DOHH2 (cell line): ENCODE data around the gene NME7.
"Not testable (repeated sequence)": the region's sequence is repeated elsewhere in the genome, so short reads cannot be mapped to it uniquely, and the experiment has no call there.

Experiments
- H3F3A ChIP-seq: fragments of 200-600 bp; sonication (generic), shearing (Covaris generic); 2 replicates; pipeline ENCODE4 v1.6.0; 2016; ENCODE audit warnings: antibody characterized with exemption, mild to moderate bottlenecking; ENCODE audit not compliant: control insufficient read depth, insufficient read depth
- H3K27ac ChIP-seq: fragments of 200-600 bp; sonication (generic); 2 replicates; pipeline ENCODE4 v1.5.1; 2014; ENCODE audit warnings: low read depth, mild to moderate bottlenecking, low read length, moderate library complexity
- H3K27me3 ChIP-seq: fragments of 200-600 bp; sonication (generic); 2 replicates; pipeline ENCODE4 v1.6.1; 2014; ENCODE audit warnings: mild to moderate bottlenecking, low read length, mixed read lengths; ENCODE audit not compliant: control insufficient read depth
- H3K36me3 ChIP-seq: fragments of 200-600 bp; sonication (generic); 2 replicates; pipeline ENCODE4 v1.6.1; 2014; ENCODE audit warnings: mild to moderate bottlenecking, low read length, moderate library complexity, mixed read lengths; ENCODE audit not compliant: control insufficient read depth
- H3K4me1 ChIP-seq: fragments of 200-600 bp; sonication (generic); 2 replicates; pipeline ENCODE4 v1.6.1; 2014; ENCODE audit warnings: mild to moderate bottlenecking, low read length, mixed read lengths; ENCODE audit not compliant: control insufficient read depth
- H3K4me2 ChIP-seq: fragments of 200-600 bp; sonication (generic); 2 replicates; pipeline ENCODE4 v1.6.0; 2014; ENCODE audit warnings: mild to moderate bottlenecking, low read length, moderate library complexity
- H3K4me3 ChIP-seq: fragments of 200-600 bp; sonication (generic); 2 replicates; pipeline ENCODE4 v1.5.1; 2014; ENCODE audit warnings: mild to moderate bottlenecking, low read length, mixed read lengths
- H3K79me2 ChIP-seq: fragments of 200-600 bp; sonication (generic); 2 replicates; pipeline ENCODE4 v1.6.1; 2014; ENCODE audit warnings: mild to moderate bottlenecking, low read length, mixed read lengths; ENCODE audit not compliant: control insufficient read depth
- H3K9me2 ChIP-seq: fragments of 200-600 bp; sonication (generic); replicated peaks from 2 replicates; pipeline ENCODE4 v1.6.1; 2014; ENCODE audit warnings: mild to moderate bottlenecking, low read length, mixed read lengths; ENCODE audit not compliant: control insufficient read depth
- H3K9me3 ChIP-seq: fragments of 200-600 bp; sonication (generic); 2 replicates; pipeline ENCODE4 v1.6.1; 2014; ENCODE audit warnings: antibody characterized with exemption, low read length, mixed read lengths; ENCODE audit not compliant: control insufficient read depth, insufficient read depth
- H4K20me1 ChIP-seq: fragments of 200-600 bp; sonication (generic); 2 replicates; pipeline ENCODE4 v1.6.0; 2014; ENCODE audit warnings: low read depth, mild to moderate bottlenecking, antibody characterized with exemption, low read length, moderate library complexity; ENCODE audit not compliant: control insufficient read depth, insufficient read depth
- EZH2phosphoT487 ChIP-seq: fragments of 200-600 bp; sonication (generic); IDR thresholded peaks from 2 replicates; pipeline ENCODE4 v1.6.1; 2017; ENCODE audit warnings: borderline replicate concordance, mild to moderate bottlenecking, antibody characterized with exemption, low read length, moderate library complexity, mixed read lengths
- TF ChIP-seq, protein P1 (sequence below): fragments of 200-600 bp; sonication (generic); IDR thresholded peaks from one replicate; pipeline ENCODE4 v1.5.1; 2014; ENCODE audit warnings: antibody characterized with exemption, mild to moderate bottlenecking, low read depth, low read length; ENCODE audit not compliant: poor library complexity, severe bottlenecking

Gene NME7

DNA sequence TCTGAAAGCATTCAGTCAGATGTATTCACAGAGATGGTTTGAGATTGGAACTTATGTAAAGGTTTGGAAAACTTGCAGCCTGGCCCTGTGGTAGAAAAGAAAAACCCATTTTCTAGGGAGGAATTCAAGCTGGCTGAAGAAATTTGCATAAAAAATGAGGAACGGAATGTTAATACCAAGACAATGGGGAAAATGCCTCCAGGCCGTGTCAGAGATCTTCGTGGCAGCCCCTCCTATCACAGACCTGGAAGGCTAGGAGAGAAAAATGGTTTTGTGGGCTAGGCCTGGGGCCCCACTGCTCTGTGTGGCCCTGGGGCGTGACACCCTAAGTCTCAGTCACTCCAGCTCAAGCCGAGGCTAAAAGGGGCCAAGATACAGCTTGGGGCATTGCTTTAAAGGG, 26.7 kb downstream of the NME7 start:
- Histone ChIP-seq H3K27me3 (no peaks in the 10 kb centered on the region), H3K4me3 (no peak overlapping the region), H3K4me2 (no peak overlapping the region), H3K27ac (no peak overlapping the region), H3K4me1 (no peaks in the 10 kb centered on the region), H4K20me1 (no peaks in the 10 kb centered on the region), H3K36me3 (no peaks in the 10 kb centered on the region), H3K79me2 (no peaks in the 10 kb centered on the region), H3F3A (no peaks in the 10 kb centered on the region), H3K9me3 (no peaks in the 10 kb centered on the region; the same call in 1 of the 2 replicates), H3K9me2 (no peaks in the 10 kb centered on the region)
- TF ChIP-seq EZH2phosphoT487: no peak
- TF ChIP-seq, protein P1, sequence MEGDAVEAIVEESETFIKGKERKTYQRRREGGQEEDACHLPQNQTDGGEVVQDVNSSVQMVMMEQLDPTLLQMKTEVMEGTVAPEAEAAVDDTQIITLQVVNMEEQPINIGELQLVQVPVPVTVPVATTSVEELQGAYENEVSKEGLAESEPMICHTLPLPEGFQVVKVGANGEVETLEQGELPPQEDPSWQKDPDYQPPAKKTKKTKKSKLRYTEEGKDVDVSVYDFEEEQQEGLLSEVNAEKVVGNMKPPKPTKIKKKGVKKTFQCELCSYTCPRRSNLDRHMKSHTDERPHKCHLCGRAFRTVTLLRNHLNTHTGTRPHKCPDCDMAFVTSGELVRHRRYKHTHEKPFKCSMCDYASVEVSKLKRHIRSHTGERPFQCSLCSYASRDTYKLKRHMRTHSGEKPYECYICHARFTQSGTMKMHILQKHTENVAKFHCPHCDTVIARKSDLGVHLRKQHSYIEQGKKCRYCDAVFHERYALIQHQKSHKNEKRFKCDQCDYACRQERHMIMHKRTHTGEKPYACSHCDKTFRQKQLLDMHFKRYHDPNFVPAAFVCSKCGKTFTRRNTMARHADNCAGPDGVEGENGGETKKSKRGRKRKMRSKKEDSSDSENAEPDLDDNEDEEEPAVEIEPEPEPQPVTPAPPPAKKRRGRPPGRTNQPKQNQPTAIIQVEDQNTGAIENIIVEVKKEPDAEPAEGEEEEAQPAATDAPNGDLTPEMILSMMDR: no peak

DNA sequence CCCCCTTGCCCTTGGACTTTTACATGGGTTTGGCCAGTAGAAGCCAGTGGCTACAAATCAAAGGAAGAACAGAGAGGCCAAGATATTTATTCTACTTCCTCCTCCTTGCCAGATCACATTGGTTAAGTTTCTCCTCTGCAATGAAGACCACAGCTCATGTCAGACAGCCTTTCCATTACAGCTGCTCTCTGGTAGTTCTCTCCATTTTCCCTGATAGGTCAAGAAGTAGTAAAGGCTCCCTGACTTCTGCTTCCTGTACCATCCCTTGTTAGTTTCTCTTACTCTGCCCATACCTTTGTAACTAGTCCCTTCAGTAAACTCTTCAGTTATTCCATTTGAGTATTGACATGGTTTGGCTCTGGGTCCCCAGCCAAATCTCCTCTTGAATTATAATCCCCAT, 27.8 kb downstream of the NME7 start:
- H3K79me2 ChIP-seq: no peaks in the 10 kb centered on the region
- H3K4me3 ChIP-seq: no peak overlapping the region
- no peaks in the 10 kb centered on the region for H4K20me1 ChIP-seq
- no peak overlapping the region for H3K4me2 ChIP-seq
- H3K4me1 ChIP-seq: no peaks in the 10 kb centered on the region
- no peaks in the 10 kb centered on the region for H3K27me3 ChIP-seq
- no peaks in the 10 kb centered on the region for H3F3A ChIP-seq
- no peaks in the 10 kb centered on the region; the same call in 1 of the 2 replicates for H3K9me3 ChIP-seq
- no peaks in the 10 kb centered on the region for H3K9me2 ChIP-seq
- no peaks in the 10 kb centered on the region for H3K36me3 ChIP-seq
- no peak overlapping the region for H3K27ac ChIP-seq
- no peak for TF ChIP-seq EZH2phosphoT487
- TF ChIP-seq, protein P1: no peak

DNA sequence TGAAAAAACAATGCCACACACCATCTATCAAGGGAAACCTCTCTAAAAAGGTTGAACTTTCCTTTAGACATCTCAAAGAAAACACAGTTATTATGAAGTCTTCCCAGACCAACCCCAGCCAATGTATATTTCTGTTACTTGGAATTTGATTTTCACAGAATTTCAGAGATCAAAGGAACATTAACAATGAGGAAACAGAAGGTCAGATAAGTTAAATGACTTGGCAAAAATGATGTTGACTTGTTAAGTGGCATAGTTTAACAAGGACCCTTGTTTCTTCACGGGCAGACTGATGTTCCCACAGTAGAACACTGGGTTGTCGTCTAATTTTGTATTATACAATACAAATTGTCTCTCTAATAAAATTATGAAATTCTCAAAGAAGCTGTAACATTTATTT, 29.0 kb downstream of the NME7 start:
- Histone ChIP-seq H4K20me1 (no peaks in the 10 kb centered on the region), H3K9me2 (no peaks in the 10 kb centered on the region), H3K4me2 (no peak overlapping the region), H3K9me3 (no peaks in the 10 kb centered on the region; the same call in 1 of the 2 replicates), H3K4me3 (no peak overlapping the region), H3K27me3 (no peaks in the 10 kb centered on the region), H3K27ac (no peak overlapping the region), H3F3A (no peaks in the 10 kb centered on the region), H3K4me1 (no peaks in the 10 kb centered on the region), H3K79me2 (no peaks in the 10 kb centered on the region), H3K36me3 (no peaks in the 10 kb centered on the region)
- TF ChIP-seq EZH2phosphoT487: no peak

DNA sequence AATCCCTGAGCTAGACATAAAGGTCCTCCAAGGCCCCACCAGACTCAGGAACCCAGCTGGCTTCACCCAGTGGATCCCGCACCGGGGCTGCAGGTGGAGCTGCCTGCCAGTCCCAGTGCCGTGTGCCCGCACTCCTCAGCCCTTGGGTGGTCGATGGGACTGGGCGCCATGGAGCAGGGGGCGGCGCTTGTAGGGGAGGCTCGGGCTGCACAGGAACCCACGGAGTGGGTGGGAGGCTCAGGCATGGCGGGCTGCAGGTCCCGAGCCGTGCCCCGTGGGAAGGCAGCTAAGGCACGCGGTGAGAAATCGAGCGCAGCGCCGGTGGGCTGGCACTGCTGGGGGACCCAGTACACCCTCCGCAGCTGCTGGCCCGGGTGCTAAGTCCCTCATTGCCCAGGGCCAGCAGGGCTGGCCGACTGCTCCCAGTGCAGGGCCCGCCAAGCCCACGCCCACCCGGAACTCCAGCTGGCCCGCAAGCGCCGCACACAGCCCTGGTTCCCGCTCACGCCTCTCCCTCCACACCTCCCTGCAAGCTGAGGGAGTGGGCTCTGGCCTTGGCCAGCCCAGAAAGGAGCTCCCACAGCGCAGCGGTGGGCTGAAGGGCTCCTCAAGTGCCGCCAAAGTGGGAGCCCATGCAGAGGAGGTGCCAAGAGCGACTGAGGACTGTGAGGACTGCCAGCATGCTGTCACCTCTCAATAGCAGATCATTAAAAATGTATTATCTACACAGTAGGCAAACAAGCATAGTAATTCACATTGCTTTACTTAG, 30.5 kb downstream of the NME7 start:
- not testable (repeated sequence) for H3K79me2 ChIP-seq, H3K4me3 ChIP-seq, H4K20me1 ChIP-seq, H3K4me1 ChIP-seq, H3F3A ChIP-seq, H3K9me3 ChIP-seq, H3K27ac ChIP-seq, H3K36me3 ChIP-seq, H3K4me2 ChIP-seq, H3K9me2 ChIP-seq, H3K27me3 ChIP-seq

DNA sequence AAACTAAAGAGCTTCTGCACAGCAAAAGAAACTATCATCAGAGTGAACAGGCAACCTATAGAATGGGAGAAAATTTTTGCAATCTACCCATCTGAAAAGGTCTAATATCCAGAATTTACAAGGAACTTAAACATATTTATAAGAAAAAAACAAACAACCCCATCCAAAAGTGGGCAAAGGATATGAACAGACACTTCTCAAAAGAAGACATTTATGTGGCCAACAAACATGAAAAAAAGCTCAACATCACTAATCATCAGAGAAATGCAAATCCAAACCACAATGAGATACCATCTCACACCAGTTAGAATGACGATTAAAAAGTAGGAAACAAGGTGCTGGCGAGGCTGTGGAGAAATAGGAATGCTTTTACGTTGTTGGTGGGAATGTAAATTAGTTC, 32.9 kb downstream of the NME7 start:
- H3K4me3 ChIP-seq, H3K79me2 ChIP-seq, H3K27me3 ChIP-seq, H3K9me3 ChIP-seq, H3K4me2 ChIP-seq, H4K20me1 ChIP-seq, H3K9me2 ChIP-seq, H3K36me3 ChIP-seq, H3K4me1 ChIP-seq, H3K27ac ChIP-seq, H3F3A ChIP-seq: not testable (repeated sequence)
